A549 treated with GW870086 at 1 μM for 4 hours (cell line): ENCODE results near the gene ZNF22. TPM values are rescaled to one million over a fixed set of nuclear protein-coding genes. Genes with fewer than 3 reads are reported as not detected.

Experiments used
- total RNA-seq: library from RNA; stranded (reverse); fragments of 200-300 nt; extraction: Qiagen RNA extraction; gene quantifications from 5 replicates; pipeline ENCODE4 v1.2.3, GENCODE V29; 2022; ENCODE audit warnings: low read depth

ZNF22 gene
- total RNA-seq: 5.2 to 6.8 TPM (median 6.3 TPM) in 5 replicates

GRCh38 chr10:45000752-45001380 lies at the start of gene ZNF22:
Gene ZNF22 (plus strand): TSS chr10:45000923. CDS start chr10:45003369, 2,446 bp downstream.

DNA sequence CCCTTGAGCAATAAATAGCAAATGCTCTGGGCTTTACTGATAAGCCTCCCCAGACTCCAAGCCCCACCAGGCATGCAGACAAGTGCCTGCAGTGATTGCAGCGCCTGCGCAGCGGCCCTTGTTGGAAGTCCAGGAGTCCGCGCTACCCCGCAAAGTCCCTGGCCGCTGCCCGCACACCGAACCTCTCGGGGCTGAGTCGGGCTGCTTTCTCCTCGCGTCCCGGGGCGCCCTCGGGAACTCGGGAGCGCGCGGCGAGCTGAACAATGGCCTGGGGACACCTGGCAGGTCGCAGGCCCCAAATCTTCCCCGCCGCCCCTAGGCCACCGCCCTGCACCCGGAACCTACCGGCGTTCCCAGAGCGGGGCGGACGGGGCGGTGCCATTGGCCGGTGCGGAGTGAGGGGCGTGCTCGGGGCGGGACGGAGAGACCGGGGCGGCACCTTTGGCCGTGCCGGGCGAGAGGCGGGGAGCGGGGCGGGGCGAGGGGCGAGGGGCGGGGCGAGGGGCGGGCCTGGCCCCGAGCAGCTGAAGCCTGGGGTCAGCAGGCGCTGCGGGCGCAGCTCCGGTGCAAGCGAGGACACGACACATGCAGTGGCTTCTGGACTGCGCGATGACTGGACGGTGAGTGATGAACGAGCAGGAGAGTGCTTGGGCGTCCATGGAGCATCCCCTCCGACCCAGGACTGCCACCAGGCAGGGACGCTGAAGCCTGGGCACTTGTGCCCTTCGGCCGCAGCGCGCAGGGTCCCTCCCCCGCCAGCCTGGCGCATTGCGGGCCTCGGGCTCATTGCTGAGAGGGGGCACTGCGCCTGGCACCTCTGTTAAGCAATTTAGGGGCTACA lies 41.3 kb upstream of the ZNF22 start, which contains the start of gene RASSF4:
RASSF4 (plus strand) TSS at position 556 of the 841 bp plus-strand sequence. CDS start 10,401 bp downstream, outside the sequence.

GRCh38 chr10:44978570-44979280 lies 22.0 kb upstream of the ZNF22 start, which contains the start of gene DEPP1:
Gene DEPP1 (minus strand): TSS chr10:44978809. CDS start chr10:44978030, 779 bp downstream.

Other genes with a start within 250 kb of the ZNF22 start
- gene TMEM72, start 89.6 kb upstream of the ZNF22 start, total RNA-seq: not detected in 5 replicates
- gene RASSF4, start 41.1 kb upstream of the ZNF22 start, total RNA-seq: 1.6 to 2.8 TPM (median 1.9 TPM) in 5 replicates
- 1.3 to 1.7 TPM (median 1.4 TPM) in 5 replicates for gene DEPP1, start 22.1 kb upstream of the ZNF22 start, total RNA-seq